ENCODE data around the gene MID1.

The MID1 gene, protein sequence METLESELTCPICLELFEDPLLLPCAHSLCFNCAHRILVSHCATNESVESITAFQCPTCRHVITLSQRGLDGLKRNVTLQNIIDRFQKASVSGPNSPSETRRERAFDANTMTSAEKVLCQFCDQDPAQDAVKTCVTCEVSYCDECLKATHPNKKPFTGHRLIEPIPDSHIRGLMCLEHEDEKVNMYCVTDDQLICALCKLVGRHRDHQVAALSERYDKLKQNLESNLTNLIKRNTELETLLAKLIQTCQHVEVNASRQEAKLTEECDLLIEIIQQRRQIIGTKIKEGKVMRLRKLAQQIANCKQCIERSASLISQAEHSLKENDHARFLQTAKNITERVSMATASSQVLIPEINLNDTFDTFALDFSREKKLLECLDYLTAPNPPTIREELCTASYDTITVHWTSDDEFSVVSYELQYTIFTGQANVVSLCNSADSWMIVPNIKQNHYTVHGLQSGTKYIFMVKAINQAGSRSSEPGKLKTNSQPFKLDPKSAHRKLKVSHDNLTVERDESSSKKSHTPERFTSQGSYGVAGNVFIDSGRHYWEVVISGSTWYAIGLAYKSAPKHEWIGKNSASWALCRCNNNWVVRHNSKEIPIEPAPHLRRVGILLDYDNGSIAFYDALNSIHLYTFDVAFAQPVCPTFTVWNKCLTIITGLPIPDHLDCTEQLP

DNA sequence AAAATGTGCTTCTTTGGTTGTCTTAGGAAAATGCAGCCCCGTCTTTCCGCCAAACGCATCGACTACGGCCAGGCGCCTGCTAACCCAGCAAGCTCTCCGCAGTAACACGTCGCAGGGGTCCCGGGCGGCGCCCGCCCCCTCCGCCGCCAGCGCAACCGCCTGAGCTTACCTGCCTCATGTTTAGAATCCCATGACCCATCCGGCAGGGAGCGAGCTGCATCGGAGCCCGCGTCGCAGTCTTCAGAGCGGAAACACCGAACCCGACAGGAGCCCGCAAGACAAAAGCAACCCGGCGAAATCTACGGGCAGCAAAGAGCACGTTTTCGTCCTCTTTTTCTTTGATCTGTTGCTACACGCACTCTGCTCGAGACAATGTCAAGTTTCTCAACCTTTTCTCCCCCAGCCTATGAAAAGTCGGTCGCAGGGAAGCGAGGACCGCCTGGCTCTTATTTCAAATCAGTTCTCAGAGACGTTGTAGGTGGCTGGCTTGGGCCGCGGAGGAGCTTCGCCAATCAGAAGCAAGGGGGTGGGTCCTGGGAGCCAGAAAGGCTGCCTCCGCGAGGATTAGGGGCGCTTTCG lies at the start of gene MID1:
Gene MID1 (minus strand): TSS at position 465 of the 579 bp plus-strand sequence. CDS start 53,038 bp downstream, outside the sequence.
- DNase-seq: peak; percentile 85

DNA sequence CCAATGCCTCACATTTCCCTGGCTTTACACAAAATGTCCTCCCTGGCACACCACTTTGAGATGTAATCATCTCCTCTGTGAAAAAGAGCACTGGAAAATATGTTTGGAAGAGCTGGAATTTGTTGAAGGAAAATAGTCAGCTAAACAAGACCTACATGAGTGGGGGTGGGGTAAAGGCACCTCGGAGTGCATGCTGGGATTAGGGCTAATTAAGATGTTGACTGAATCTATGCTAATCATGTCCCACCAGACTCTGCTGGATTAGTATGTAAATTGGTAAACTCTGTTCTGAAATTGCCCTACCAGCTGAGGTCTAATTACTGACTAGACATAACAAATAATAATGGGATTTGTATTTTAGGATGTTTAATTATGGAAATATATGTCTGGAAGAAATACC lies 46.8 kb upstream of the MID1 start:
- DNase-seq: no peak

DNA sequence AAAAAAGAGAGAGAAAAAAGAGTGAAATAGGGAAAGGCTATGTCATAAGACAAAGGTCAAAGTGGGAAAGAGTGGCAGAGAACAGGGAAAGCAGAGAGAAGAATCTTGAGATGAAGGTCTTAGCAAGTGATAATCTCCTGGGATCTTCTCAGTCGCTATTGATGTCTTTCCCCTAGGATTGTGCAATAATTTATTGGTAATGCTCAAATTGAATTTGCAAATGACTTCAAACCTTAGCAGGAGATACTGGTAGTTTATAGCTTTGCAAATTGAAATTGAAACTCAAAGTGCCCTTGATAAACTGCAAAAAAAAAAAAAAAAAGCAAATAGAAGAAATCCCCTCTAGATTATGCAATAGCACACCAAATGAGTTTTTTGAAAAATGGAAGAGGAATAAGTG lies 45.7 kb upstream of the MID1 start:
- no peak for DNase-seq

DNA sequence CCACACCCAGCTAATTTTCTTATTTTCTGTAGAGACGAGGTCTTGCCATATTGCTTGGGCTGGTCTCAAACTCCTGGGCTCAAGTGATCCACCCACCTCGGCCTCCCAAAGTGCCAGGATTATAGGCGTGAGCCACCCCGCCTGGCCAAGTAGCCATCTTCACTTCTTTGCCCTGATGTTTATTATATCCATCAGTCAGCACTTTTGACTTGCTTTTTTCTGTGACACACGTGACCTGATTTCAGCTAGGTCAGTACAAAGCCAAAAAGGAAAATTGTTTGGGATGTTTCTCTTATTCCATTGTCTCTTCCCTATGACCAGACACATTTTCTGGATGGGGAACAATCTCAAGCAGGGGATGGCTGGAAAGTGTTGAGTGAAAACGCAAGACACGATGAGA lies 45.3 kb upstream of the MID1 start:
- no peak for DNase-seq

DNA sequence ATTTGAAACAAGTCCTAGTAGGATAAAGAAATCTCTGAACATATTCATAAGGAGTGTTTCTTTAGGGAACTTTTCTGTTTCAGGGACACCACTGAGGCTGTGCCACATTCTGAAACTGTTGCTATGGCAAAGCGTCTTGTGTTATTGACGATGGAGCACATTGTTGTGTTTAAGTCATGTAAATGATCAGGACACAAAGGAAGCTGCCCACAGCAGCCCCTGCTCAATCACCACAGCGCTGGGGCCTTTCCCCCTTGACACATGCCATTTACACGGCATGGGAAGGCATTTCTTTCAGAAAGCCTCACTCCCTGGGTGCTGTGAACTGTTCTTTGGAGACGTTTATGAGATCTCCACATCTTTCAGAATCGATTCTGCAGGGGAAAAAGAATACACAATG lies 39.8 kb upstream of the MID1 start:
- no peak for DNase-seq

DNA sequence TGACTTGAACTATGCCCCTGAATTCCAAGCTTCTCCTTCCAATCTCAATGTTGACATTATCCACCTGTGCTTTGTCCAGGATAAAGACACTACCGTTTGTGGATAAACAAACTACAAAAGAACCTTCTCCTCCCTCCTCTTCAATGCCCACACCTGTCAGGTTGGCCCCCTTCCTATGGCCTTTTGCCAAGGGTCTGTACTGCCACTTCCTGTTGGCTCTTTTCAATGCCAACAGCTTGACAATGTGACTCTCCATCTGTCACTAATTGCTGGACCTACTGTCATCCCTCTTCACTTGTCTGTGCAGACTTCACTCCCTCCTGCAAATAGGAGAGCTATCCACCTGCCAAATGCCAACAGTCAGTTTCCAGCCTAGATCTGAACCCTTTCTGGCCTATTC lies 35.8 kb upstream of the MID1 start:
- no peak for DNase-seq

DNA sequence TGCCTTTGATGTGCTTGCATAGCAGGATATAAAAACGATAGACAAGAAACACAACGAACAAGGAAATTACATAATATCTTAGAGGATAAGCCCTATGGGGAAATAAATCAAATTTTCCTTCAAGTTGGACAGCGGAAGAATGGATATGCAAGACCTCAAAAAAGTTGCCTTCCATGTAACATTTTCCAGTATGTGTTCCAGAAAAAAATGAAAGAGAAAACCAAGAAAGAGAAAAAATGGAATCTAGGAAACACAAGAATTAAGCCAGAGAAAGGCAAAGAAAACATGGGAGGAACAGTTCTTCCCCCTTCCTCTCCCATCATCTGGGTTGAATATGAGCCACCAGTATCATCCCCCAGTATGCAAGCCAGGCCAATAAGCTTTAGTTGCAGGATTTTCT lies 34.6 kb upstream of the MID1 start:
- DNase-seq: no peak

DNA sequence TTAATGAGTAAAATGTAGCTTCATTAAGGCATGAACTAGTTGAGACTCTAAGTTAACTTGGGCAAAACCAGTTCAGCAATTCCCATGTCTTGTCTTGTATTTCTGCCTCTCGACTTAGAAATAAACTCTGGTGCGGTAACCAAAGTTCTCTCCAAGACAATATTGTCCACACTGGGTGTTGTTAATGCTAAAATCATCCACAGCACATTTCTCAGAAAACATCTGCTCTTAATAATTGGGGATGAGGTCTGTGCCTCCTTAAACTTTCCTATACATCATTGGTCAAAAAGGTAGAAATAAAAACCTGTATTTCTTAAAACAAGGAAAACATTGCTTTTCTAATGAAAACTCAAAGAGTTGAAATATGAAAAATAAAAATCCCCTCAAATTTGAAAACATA lies 32.9 kb upstream of the MID1 start:
- DNase-seq: no peak

DNA sequence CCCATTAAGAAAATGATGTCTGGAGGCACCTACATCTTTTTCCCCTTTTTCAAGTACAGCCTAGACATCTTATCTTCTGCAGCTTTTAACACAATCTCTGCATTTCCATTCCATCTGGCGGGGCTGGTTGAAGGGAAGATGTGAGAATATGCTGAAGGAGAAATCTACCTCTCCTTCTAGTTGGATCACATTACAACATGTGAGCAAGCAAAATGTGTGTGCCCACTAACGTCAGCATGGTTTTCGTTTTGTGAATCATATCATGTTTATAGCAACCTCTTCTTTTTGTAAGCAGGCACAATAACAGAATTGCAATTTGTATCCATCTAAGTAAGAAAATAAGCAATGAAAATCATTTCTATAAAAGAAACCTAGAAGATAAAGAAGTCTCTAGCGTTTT lies 28.9 kb upstream of the MID1 start:
- no peak for DNase-seq

DNA sequence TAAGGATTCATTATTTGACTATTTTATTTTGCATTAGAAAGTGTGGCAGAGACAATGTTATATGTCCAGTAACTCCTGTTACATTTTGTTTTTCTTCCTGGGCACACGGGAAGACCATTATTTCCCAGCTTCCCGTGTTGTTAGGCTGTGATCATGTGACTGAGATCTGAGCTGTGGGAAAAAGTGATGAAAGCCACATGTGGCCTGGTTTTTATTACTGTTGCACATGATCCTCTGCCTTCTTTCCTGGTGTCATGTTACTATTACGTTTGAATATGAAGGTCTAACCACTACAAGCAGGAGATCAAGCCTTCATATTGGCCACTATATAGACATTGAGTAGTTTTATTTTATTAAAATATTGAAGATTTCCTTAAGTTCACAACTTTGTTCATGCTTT lies 28.2 kb upstream of the MID1 start:
- DNase-seq: no peak

DNA sequence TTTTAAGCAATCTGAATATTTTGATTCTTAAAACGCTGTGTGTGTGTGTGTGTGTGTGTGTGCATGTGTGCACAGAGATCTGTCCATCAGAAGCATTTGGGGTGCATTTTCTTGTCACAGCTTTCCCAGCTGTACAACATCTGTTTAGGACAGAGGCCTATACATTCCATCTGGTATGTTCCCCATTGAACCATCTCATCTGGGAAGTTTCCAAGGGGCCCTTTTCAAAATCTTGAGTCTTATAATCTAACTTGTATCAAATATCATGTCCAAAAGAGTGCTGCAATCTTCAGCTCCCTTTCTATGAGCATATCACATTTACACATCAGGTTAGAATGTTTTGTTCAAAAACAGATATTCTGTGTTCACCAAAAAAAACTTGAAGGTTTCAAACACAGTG lies 16.5 kb upstream of the MID1 start:
- no peak for DNase-seq

DNA sequence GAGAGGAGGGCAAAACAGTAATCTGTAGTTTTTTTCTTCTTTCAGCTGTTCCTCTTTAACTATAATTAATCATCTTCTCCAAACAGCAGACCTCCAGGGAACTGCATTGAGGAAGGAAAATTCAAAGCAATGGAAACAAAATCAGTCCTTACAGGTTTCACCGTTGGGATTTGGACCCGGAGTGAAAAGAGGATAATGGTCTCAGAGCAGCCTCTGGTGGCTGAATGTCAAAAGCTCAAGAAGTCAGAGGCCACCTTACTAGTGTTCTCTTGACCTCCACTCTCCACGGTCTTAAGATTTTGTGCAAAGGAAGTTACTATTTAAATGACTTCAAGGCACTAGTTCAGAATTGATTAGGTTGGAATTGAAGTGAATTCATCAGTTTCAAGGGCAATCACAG lies 16.0 kb upstream of the MID1 start:
- DNase-seq: no peak

DNA sequence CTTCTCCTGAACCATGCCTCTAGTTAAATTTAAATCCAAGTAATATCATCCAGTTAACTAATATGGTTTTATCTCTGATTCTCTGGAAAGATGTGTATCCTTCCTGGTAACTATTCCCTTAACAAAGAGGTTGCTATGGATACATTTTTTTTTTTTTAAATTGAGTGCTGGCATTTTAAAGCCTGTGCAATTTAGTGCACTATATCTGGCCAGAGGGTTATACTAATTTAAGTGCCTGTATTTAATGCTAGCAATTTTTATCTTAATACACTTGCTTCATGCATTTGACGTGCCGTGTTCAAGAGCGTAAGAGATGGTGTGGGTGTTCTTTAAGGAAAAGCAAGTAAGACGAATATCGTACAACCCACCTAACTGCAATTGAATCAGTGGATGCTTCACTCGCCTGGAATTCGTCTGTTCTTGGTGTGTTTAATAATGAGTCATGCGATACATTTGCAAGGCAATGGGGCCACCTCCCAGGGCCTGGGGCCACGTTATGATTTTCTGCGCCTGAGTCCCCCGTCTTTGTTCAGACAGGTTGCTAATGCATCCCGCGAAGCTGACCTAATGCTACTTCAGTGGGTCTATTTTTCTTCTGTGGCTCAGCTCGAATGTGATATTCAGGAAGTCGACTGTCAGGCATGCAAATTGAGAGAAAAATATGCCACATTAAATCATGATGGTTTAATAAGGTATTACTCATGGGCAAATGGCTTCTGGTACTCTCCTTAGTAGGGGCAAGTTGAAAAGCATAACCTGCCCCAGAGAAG lies 14.2 kb upstream of the MID1 start:
- no peak for DNase-seq

DNA sequence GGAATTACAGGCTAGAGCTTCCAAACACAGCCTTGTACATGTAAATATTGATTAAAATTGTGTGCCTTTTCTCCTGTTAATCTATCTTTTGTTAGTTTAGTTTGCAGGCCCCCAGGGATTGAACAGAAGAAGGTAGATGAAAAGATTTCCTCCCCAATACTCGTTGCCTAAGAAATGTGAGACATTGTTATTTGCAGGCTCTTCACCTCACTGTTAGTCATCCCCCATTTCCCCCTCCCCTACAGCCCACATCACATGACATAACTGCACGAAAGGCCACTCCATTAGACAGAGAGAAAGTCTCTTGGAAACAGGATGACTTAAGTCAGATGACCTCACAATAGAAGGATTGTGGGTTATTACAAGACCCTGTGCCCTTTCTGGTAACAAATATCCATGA lies 13.3 kb upstream of the MID1 start:
- DNase-seq: no peak

DNA sequence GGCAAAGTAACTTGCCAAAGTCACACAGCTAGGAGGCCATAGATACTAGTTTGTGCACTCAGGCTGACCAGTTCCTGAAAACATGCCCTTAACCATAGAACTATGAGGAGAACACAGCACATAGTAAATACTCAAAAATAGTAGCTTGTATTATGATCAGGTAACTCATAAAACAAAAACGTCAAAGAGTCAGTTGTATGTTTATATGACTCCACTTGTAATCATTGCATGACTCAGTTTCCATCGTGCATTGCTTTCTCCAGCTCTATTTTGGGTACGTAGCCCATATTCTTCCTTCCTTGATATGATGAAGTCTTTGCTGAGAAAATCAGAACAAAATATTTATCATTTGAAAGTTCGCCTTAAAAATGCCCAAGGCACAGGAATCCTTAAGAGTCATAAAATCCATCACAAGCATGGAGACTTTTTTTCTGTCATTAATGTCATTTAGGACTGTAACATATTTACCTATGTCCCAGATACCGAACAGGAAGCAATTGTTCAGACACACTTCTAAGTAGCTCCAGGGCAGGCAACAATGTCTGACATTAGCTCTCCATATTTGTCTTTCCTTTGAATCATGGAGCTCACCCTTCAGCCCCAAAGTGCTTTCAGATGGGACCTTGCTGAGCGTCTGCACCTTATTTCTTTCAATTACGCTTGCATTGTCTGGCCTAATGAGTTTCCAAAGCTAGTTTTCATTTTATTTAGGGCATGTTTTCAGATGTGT lies 11.2 kb upstream of the MID1 start:
- no peak for DNase-seq

DNA sequence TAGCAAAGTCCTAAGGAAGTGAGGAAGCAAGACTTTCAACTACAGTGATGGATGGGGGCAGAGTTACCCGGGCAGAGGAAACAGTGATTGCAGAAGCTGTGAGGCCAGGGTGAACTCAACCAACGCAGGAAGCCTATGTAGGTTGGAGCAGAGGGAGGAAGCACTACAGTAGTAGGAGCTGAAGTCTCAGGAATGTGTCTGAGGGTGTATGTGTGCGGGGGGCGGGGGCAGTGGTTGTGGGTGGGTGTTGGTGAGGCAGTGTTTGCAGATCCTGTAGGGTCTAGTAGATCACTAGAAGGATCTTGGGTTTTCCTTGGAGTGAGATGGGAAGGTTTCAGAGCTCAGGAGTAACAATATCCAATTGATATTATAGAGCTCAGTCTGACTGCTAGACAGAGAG lies 9.9 kb upstream of the MID1 start:
- DNase-seq: no peak

DNA sequence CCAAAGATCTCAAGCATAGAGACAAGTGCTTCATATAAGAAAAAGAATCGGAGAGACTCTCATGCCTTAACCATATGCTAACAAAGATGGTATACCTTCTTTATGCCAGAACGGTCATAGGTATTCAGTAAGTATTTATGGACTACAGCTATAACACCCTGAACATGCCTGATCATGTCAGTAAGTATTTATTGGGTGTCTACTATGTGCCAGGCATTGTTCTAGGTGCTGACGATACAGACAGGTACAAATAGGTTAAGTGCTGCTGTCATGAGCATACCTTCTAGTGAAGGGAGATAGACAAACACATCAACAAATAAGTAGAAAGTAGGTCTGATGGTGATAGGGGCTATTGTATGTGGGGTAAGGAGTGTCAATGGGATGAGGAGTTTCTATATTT lies 9.5 kb upstream of the MID1 start:
- DNase-seq: no peak

DNA sequence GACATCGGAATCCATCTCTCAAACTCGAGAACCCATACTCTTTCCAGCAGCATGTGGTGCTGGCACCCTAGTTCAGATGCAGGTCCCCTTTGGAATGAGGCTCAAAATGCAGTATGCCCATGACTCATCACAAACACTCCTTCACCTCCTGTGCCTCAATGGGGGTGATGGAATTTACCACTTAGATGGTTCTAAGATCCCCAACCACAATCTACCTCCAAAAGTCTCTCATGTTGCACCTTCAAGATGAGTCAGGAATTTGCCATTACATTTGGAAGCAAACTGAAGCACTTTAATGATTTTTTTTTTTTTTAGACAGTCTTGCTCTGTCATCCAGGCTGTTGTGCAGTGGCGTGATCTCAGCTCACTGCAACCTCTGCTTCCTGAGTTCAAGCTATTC lies 8.5 kb upstream of the MID1 start:
- DNase-seq: no peak

DNA sequence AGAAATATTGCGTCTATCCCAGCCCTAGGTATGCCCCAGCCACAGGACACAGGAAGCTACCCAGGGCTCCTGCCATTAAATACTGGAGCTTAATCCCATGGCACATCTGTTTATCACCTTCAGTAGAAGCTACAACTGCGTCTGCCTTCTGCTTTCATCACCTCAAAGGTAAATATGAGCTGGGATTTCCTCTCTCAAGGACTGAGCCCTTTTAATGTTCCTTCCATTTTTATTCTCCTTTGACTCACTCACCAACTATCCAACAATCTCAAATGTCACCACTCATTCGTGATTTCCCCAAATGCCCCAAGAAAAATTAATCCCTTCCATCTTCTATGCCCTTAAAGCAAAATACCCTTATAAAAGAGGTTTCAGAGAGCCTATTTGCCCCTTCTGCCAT lies 1.8 kb upstream of the MID1 start:
- no peak for DNase-seq

DNA sequence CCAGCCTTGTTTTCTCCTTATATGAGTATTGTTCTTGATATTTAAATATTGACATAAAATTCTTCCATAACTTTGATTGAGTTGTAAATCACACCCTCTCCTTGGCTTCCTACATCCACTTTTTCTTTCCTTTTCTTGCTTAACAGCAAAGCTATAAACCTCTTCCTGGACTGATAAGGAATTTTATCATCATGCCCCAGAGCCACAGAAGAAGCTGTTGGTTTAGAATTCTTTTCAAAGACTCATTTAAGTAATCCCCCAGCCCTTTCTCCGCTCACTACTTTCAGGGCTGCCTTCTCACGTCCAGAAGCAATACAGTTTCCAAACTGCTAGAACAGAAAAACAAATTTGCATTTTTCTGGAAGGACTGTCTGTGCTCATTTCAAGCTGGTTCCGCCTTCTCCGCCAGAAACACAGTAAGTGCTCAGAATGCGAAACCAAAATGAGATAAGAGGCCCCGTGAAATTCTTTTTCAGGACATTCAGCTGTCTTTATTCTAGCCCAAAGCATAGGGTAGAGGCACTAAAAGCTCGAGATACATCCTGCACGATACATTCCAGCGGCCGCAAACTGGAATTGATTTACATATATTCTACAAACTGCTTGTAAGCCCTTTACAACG lies 849 bp downstream of the MID1 start:
- DNase-seq: no peak

DNA sequence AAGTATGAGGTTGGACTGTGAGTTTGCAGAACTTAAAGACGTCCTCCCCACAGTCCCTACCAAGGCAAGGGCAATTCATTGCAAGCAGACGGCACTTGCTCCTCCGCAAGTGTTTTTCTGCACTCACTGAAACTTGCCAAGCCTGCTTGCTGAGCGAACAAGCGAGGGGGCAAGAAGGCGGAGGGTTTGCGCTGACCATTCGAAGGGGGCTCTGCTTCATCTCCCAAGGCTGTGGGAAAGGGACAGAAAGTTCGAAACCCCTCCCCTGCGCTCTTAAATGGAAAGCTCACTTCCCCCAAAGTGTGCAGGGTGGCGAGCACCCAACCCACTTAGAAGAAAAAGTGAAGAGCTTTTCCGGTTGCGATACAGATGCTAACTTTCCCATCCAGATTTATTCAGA lies 1.4 kb downstream of the MID1 start:
- DNase-seq: peak; percentile 46

DNA sequence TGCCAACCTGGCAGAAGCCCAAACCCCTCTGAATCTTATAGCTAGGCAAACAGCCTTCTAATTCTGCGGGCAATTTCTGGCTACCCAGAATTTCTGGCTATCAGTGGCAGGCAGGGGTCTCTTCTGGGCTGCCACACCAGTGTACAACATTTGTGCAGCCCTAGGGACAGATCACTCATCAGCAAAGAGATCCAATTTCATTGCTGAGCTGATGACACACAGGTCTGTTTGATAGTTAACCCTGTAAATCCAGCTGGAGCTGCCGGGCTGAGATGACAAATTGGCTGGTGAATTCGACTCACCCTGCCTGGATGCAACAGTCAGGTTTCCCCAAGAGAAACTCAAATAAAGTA lies 2.4 kb downstream of the MID1 start:
- no peak for DNase-seq
